GM23338 (cell line): Measurements from ENCODE around the gene MERTK. TPM values are rescaled to one million over a fixed set of nuclear protein-coding genes. Genes with fewer than 3 reads are reported as not detected.

Source experiments
- ATAC-seq: fragments of 200-7000 bp; cut with Tn5 transposase; 3 replicates; pipeline ENCODE4 v1.9.1; 2020
- DNase-seq: peaks from one replicate; pipeline ENCODE4 v3.0.0-alpha.2; 2015; ENCODE audit warnings: low spot score
- H2AFZ ChIP-seq: fragments of 200-600 bp; sonication (generic); 2 replicates; pipeline ENCODE4 v1.8.0; 2016; ENCODE audit warnings: antibody characterized with exemption, mild to moderate bottlenecking, moderate library complexity
- H3F3A ChIP-seq: fragments of 200-600 bp; sonication (generic); replicated peaks from 2 replicates; pipeline ENCODE4 v1.8.0; 2017; ENCODE audit warnings: antibody characterized with exemption, mixed run types, low read depth
- H3K27ac ChIP-seq: fragments of 200-600 bp; sonication (generic); 2 replicates; pipeline ENCODE4 v1.6.1; 2016; ENCODE audit warnings: low read depth
- H3K27me3 ChIP-seq: fragments of 200-600 bp; sonication (generic); 2 replicates; pipeline ENCODE4 v1.8.0; 2016; ENCODE audit warnings: mild to moderate bottlenecking, mixed run types, moderate library complexity; ENCODE audit not compliant: insufficient read depth
- H3K36me3 ChIP-seq: fragments of 200-600 bp; sonication (generic); 2 replicates; pipeline ENCODE4 v1.8.0; 2016; ENCODE audit warnings: mild to moderate bottlenecking; ENCODE audit not compliant: insufficient read depth
- H3K4me1 ChIP-seq: fragments of 200-600 bp; sonication (generic); 2 replicates; pipeline ENCODE4 v1.8.0; 2016; ENCODE audit warnings: mild to moderate bottlenecking, moderate library complexity; ENCODE audit not compliant: insufficient read depth
- H3K4me2 ChIP-seq: fragments of 200-600 bp; sonication (generic); 2 replicates; pipeline ENCODE4 v1.7.1; 2017; ENCODE audit warnings: mixed run types
- H3K4me3 ChIP-seq: fragments of 200-600 bp; sonication (generic); 2 replicates; pipeline ENCODE4 v1.6.1; 2016; ENCODE audit warnings: mixed run types
- H3K79me2 ChIP-seq: fragments of 200-600 bp; sonication (generic); replicated peaks from 2 replicates; pipeline ENCODE4 v1.8.0; 2017; ENCODE audit warnings: mild to moderate bottlenecking; ENCODE audit not compliant: insufficient read depth
- H3K9me2 ChIP-seq: fragments of 200-600 bp; sonication (generic); 2 replicates; pipeline ENCODE4 v1.8.0; 2017; ENCODE audit not compliant: insufficient read depth
- H4K20me1 ChIP-seq: fragments of 200-600 bp; sonication (generic); replicated peaks from 2 replicates; pipeline ENCODE4 v1.8.0; 2017; ENCODE audit warnings: mild to moderate bottlenecking; ENCODE audit not compliant: insufficient read depth
- H3K27ac Mint-ChIP-seq: 2 replicates; pipeline ENCODE4 v1.8.0; 2020; ENCODE audit warnings: inconsistent platforms, mild to moderate bottlenecking, moderate library complexity, mixed read lengths
- H3K27me3 Mint-ChIP-seq: 3 replicates; pipeline ENCODE4 v1.8.0; 2022; ENCODE audit warnings: low read depth, mild to moderate bottlenecking, moderate library complexity, mixed read lengths, inconsistent platforms; ENCODE audit not compliant: insufficient read depth, poor library complexity
- H3K36me3 Mint-ChIP-seq: 3 replicates; pipeline ENCODE4 v1.8.0; 2021; ENCODE audit warnings: low read depth, mild to moderate bottlenecking, inconsistent platforms, moderate library complexity, mixed read lengths
- H3K4me1 Mint-ChIP-seq: 3 replicates; pipeline ENCODE4 v1.8.0; 2020; ENCODE audit warnings: mild to moderate bottlenecking, inconsistent platforms, mixed read lengths
- H3K4me3 Mint-ChIP-seq: 3 replicates; pipeline ENCODE4 v1.8.0; 2021; ENCODE audit warnings: moderate library complexity, mild to moderate bottlenecking, inconsistent platforms, mixed read lengths
- H3K9me3 Mint-ChIP-seq: 3 replicates; pipeline ENCODE4 v1.8.0; 2020; ENCODE audit warnings: moderate library complexity, mild to moderate bottlenecking, inconsistent platforms, mixed read lengths
- CREB1 ChIP-seq: fragments of 250-450 bp; sonication (Bioruptor Pico); IDR thresholded peaks from 2 replicates; pipeline ENCODE4 v1.5.0; 2020; ENCODE audit warnings: low read depth, mild to moderate bottlenecking, moderate library complexity
- EZH2 ChIP-seq: fragments of 200-600 bp; sonication (generic); IDR thresholded peaks from one replicate; pipeline ENCODE4 v1.8.0; 2017; ENCODE audit warnings: antibody characterized with exemption, mild to moderate bottlenecking, low read depth; ENCODE audit not compliant: unreplicated experiment
- EZH2phosphoT487 ChIP-seq: fragments of 200-600 bp; sonication (generic); IDR thresholded peaks from one replicate; pipeline ENCODE4 v1.8.1; 2018; ENCODE audit warnings: antibody characterized with exemption; ENCODE audit not compliant: unreplicated experiment
- JUNB ChIP-seq: IDR thresholded peaks from one replicate; pipeline ENCODE4 v1.6.1; 2016; ENCODE audit warnings: antibody characterized with exemption; ENCODE audit not compliant: unreplicated experiment
- NANOG ChIP-seq: IDR thresholded peaks from 2 replicates; pipeline ENCODE4 v1.6.1; 2016; ENCODE audit warnings: antibody characterized with exemption, borderline replicate concordance
- POLR2AphosphoS5 ChIP-seq: IDR thresholded peaks from 2 replicates; pipeline ENCODE4 v1.6.1; 2016; ENCODE audit warnings: antibody characterized with exemption, low read depth
- STAT1 ChIP-seq: IDR thresholded peaks from one replicate; pipeline ENCODE4 v1.6.1; 2016; ENCODE audit warnings: antibody characterized with exemption; ENCODE audit not compliant: unreplicated experiment
- ZNF114 ChIP-seq: fragments of 250-450 bp; sonication (Bioruptor Pico); IDR thresholded peaks from 2 replicates; pipeline ENCODE4 v1.5.0; 2020; ENCODE audit warnings: mild to moderate bottlenecking, moderate library complexity
- ZNF331 ChIP-seq: fragments of 250-450 bp; sonication (Bioruptor Pico); IDR thresholded peaks from 2 replicates; pipeline ENCODE4 v1.5.0; 2020; ENCODE audit warnings: low read depth, mild to moderate bottlenecking, moderate library complexity
- polyA plus RNA-seq: library from polyadenylated mRNA; unstranded; fragments of >200 nt; fragmentation: Nextera tagmentation; extraction: Ambion mirVana; gene quantifications from 2 replicates; pipeline ENCODE4 v1.2.1, GENCODE V29; 2016
- total RNA-seq: library from RNA; depleted of rRNA; stranded (reverse); fragments of >200 nt; shearing (Covaris generic); gene quantifications from 2 replicates; pipeline ENCODE4 v1.2.3, GENCODE V29; 2014
- TF ChIP-seq, protein P1 (sequence below): fragments of 250-450 bp; sonication (Bioruptor Pico); IDR thresholded peaks from 2 replicates; pipeline ENCODE4 v1.5.0; 2020; ENCODE audit warnings: mild to moderate bottlenecking, moderate library complexity
- TF ChIP-seq, protein P2 (sequence below), 2 experiments: fragments of 200-600 bp in 1 of 2; sonication (generic) in 1 of 2; conservative IDR thresholded peaks; 2 replicates each; pipeline versions ENCODE4 v1.5.1 to v1.6.1; 2016 to 2017; ENCODE audit warnings: antibody characterized with exemption in 2 of 2, low read depth in 2 of 2, mild to moderate bottlenecking in 2 of 2, moderate library complexity in 1 of 2
- TF ChIP-seq, protein P3 (sequence below): IDR thresholded peaks from 2 replicates; pipeline ENCODE4 v1.6.1; 2016; ENCODE audit warnings: antibody characterized with exemption
- TF ChIP-seq, protein P4 (sequence below): IDR thresholded peaks from one replicate; pipeline ENCODE4 v1.6.1; 2018; ENCODE audit warnings: antibody characterized with exemption; ENCODE audit not compliant: unreplicated experiment

Gene MERTK
- total and polyA plus RNA-seq, 2 experiments from 2014 or later = 3.0 to 9.0 TPM

DNA sequence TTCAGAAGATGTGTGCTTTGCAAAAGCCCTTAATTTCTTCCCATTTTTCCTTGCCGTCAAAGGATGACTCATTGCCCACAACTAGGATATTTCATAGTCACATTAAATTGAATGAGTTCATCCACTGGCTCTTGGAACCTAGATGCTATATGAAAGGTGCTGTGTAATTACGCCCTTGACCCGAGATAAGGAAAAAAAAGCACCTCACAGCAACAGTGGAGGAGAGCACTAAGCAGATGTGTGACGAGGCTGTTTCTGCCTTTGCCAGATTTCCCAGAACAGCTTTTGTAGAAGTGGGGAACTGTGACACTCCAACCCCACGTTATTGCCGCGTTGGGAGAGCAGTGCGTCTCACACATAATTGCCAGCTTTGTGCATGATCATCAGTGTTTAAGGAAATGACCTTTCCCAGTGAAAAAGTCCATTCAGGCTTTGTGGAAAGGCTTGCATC, 123.4 kb downstream of the MERTK start:
- Histone ChIP-seq H3K9me2 (no peaks in the 10 kb centered on the region), H2AFZ (no peak overlapping the region), H4K20me1 (no peaks in the 10 kb centered on the region), H3K79me2 (no peaks in the 10 kb centered on the region), H3K27ac (no peak overlapping the region), H3K4me3 (no peak overlapping the region), H3K36me3 (no peaks in the 10 kb centered on the region), H3K27me3 (no peaks in the 10 kb centered on the region), H3K4me2 (no peak overlapping the region), H3K4me1 (no peaks in the 10 kb centered on the region), H3F3A (no peaks in the 10 kb centered on the region)
- H3K4me1 Mint-ChIP-seq = peaks cover 11% of the 10 kb centered on the region; the same call in 2 of the 3 replicates
- no peaks in the 10 kb centered on the region for H3K9me3 Mint-ChIP-seq
- TF ChIP-seq CREB1 (no peak), EZH2phosphoT487 (no peak), POLR2AphosphoS5 (no peak), NANOG (no peak), ZNF331 (CRISPR knock-in tag) (no peak), EZH2 (no peak), ZNF114 (no peak), JUNB (no peak), STAT1 (no peak)
- TF ChIP-seq, protein P1, sequence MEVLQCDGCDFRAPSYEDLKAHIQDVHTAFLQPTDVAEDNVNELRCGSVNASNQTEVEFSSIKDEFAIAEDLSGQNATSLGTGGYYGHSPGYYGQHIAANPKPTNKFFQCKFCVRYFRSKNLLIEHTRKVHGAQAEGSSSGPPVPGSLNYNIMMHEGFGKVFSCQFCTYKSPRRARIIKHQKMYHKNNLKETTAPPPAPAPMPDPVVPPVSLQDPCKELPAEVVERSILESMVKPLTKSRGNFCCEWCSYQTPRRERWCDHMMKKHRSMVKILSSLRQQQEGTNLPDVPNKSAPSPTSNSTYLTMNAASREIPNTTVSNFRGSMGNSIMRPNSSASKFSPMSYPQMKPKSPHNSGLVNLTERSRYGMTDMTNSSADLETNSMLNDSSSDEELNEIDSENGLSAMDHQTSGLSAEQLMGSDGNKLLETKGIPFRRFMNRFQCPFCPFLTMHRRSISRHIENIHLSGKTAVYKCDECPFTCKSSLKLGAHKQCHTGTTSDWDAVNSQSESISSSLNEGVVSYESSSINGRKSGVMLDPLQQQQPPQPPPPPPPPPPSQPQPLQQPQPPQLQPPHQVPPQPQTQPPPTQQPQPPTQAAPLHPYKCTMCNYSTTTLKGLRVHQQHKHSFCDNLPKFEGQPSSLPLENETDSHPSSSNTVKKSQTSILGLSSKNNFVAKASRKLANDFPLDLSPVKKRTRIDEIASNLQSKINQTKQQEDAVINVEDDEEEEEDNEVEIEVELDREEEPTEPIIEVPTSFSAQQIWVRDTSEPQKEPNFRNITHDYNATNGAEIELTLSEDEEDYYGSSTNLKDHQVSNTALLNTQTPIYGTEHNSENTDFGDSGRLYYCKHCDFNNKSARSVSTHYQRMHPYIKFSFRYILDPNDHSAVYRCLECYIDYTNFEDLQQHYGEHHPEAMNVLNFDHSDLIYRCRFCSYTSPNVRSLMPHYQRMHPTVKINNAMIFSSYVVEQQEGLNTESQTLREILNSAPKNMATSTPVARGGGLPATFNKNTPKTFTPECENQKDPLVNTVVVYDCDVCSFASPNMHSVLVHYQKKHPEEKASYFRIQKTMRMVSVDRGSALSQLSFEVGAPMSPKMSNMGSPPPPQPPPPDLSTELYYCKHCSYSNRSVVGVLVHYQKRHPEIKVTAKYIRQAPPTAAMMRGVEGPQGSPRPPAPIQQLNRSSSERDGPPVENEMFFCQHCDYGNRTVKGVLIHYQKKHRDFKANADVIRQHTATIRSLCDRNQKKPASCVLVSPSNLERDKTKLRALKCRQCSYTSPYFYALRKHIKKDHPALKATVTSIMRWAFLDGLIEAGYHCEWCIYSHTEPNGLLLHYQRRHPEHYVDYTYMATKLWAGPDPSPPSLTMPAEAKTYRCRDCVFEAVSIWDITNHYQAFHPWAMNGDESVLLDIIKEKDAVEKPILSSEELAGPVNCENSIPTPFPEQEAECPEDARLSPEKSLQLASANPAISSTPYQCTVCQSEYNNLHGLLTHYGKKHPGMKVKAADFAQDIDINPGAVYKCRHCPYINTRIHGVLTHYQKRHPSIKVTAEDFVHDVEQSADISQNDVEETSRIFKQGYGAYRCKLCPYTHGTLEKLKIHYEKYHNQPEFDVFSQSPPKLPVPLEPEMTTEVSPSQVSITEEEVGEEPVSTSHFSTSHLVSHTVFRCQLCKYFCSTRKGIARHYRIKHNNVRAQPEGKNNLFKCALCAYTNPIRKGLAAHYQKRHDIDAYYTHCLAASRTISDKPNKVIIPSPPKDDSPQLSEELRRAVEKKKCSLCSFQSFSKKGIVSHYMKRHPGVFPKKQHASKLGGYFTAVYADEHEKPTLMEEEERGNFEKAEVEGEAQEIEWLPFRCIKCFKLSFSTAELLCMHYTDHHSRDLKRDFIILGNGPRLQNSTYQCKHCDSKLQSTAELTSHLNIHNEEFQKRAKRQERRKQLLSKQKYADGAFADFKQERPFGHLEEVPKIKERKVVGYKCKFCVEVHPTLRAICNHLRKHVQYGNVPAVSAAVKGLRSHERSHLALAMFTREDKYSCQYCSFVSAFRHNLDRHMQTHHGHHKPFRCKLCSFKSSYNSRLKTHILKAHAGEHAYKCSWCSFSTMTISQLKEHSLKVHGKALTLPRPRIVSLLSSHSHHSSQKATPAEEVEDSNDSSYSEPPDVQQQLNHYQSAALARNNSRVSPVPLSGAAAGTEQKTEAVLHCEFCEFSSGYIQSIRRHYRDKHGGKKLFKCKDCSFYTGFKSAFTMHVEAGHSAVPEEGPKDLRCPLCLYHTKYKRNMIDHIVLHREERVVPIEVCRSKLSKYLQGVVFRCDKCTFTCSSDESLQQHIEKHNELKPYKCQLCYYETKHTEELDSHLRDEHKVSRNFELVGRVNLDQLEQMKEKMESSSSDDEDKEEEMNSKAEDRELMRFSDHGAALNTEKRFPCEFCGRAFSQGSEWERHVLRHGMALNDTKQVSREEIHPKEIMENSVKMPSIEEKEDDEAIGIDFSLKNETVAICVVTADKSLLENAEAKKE (CRISPR knock-in tag) = no peak
- TF ChIP-seq, protein P2, sequence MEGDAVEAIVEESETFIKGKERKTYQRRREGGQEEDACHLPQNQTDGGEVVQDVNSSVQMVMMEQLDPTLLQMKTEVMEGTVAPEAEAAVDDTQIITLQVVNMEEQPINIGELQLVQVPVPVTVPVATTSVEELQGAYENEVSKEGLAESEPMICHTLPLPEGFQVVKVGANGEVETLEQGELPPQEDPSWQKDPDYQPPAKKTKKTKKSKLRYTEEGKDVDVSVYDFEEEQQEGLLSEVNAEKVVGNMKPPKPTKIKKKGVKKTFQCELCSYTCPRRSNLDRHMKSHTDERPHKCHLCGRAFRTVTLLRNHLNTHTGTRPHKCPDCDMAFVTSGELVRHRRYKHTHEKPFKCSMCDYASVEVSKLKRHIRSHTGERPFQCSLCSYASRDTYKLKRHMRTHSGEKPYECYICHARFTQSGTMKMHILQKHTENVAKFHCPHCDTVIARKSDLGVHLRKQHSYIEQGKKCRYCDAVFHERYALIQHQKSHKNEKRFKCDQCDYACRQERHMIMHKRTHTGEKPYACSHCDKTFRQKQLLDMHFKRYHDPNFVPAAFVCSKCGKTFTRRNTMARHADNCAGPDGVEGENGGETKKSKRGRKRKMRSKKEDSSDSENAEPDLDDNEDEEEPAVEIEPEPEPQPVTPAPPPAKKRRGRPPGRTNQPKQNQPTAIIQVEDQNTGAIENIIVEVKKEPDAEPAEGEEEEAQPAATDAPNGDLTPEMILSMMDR (conservative IDR thresholded peaks at IDR 0.05; ENCODE audit: low read depth in 2 of 2) = no peak
- TF ChIP-seq, protein P3, sequence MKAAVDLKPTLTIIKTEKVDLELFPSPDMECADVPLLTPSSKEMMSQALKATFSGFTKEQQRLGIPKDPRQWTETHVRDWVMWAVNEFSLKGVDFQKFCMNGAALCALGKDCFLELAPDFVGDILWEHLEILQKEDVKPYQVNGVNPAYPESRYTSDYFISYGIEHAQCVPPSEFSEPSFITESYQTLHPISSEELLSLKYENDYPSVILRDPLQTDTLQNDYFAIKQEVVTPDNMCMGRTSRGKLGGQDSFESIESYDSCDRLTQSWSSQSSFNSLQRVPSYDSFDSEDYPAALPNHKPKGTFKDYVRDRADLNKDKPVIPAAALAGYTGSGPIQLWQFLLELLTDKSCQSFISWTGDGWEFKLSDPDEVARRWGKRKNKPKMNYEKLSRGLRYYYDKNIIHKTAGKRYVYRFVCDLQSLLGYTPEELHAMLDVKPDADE = no peak
- TF ChIP-seq, protein P4, sequence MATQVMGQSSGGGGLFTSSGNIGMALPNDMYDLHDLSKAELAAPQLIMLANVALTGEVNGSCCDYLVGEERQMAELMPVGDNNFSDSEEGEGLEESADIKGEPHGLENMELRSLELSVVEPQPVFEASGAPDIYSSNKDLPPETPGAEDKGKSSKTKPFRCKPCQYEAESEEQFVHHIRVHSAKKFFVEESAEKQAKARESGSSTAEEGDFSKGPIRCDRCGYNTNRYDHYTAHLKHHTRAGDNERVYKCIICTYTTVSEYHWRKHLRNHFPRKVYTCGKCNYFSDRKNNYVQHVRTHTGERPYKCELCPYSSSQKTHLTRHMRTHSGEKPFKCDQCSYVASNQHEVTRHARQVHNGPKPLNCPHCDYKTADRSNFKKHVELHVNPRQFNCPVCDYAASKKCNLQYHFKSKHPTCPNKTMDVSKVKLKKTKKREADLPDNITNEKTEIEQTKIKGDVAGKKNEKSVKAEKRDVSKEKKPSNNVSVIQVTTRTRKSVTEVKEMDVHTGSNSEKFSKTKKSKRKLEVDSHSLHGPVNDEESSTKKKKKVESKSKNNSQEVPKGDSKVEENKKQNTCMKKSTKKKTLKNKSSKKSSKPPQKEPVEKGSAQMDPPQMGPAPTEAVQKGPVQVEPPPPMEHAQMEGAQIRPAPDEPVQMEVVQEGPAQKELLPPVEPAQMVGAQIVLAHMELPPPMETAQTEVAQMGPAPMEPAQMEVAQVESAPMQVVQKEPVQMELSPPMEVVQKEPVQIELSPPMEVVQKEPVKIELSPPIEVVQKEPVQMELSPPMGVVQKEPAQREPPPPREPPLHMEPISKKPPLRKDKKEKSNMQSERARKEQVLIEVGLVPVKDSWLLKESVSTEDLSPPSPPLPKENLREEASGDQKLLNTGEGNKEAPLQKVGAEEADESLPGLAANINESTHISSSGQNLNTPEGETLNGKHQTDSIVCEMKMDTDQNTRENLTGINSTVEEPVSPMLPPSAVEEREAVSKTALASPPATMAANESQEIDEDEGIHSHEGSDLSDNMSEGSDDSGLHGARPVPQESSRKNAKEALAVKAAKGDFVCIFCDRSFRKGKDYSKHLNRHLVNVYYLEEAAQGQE = no peak
- DNase-seq (no peak), ATAC-seq (no peak)
- H3K4me3 Mint-ChIP-seq = no peak overlapping the region
- H3K27ac Mint-ChIP-seq = no peak overlapping the region
- peaks cover 3% of the 10 kb centered on the region; the same call in 2 of the 3 replicates for H3K36me3 Mint-ChIP-seq
- H3K27me3 Mint-ChIP-seq = no peaks in the 10 kb centered on the region
